WTC11 (cell line): Measurements from ENCODE around the gene PREPL. TPM values are rescaled to one million over a fixed set of nuclear protein-coding genes. Genes with fewer than 3 reads are reported as not detected.
A peak's percentile ranks its signal among the peaks of the same experiment; 100 is the strongest.

Source experiments
- ATAC-seq: fragments of 200-7000 bp; cut with Tn5 transposase; 2 replicates; pipeline ENCODE4 v1.10.0; 2021; ENCODE audit warnings: mild to moderate bottlenecking, moderate library complexity
- CTCF ChIA-PET: fragments of 300-600 bp; sonication (Branson Sonifier 250); formaldehyde crosslinking; loops from one replicate; lab custom pipeline; 2021; ENCODE audit warnings: antibody characterized with exemption; lab: Charles Lee
- POLR2A ChIA-PET: fragments of 350-600 bp; sonication (Branson Sonifier 250); formaldehyde crosslinking; loops from one replicate; lab custom pipeline; 2021; ENCODE audit warnings: antibody characterized with exemption; lab: Charles Lee
- DNase-seq: peaks from one replicate; pipeline ENCODE4 v3.0.0; 2021; ENCODE audit warnings: low spot score
- H3K27ac Mint-ChIP-seq: 2 replicates; pipeline ENCODE4 v1.8.0; 2021; ENCODE audit warnings: mixed read lengths
- H3K27me3 Mint-ChIP-seq: 2 replicates; pipeline ENCODE4 v1.8.0; 2021; ENCODE audit warnings: low read depth, mild to moderate bottlenecking, moderate library complexity, mixed read lengths
- H3K36me3 Mint-ChIP-seq: 2 replicates; pipeline ENCODE4 v1.8.0; 2021; ENCODE audit warnings: mixed read lengths
- H3K4me1 Mint-ChIP-seq: 2 replicates; pipeline ENCODE4 v1.8.0; 2022; ENCODE audit warnings: mixed read lengths
- H3K4me3 Mint-ChIP-seq: 2 replicates; pipeline ENCODE4 v1.8.0; 2021; ENCODE audit warnings: mild to moderate bottlenecking, moderate library complexity, mixed read lengths
- H3K9me3 Mint-ChIP-seq: 2 replicates; pipeline ENCODE4 v1.8.0; 2021; ENCODE audit warnings: mixed read lengths
- ATF1 ChIP-seq: sonication (generic); formaldehyde crosslinking; IDR thresholded peaks from 2 replicates; pipeline ENCODE4 v1.8.1; 2023; ENCODE audit warnings: mild to moderate bottlenecking, moderate library complexity, missing genetic modification reagents
- EMX1 ChIP-seq: fragments of 250-450 bp; sonication (Bioruptor Pico); IDR thresholded peaks from 2 replicates; pipeline ENCODE4 v1.8.0; 2021; ENCODE audit warnings: mild to moderate bottlenecking
- GRHL2 ChIP-seq: fragments of 250-450 bp; sonication (Bioruptor Pico); IDR thresholded peaks from 2 replicates; pipeline ENCODE4 v1.8.0; 2022; ENCODE audit warnings: mild to moderate bottlenecking, moderate library complexity; ENCODE audit not compliant: insufficient replicate concordance, severe bottlenecking
- GTF2I ChIP-seq: fragments of 250-450 bp; sonication (Bioruptor Pico); conservative IDR thresholded peaks from 2 replicates; pipeline ENCODE4 v1.4.0; 2021; ENCODE audit warnings: mild to moderate bottlenecking
- HMGA2 ChIP-seq: fragments of 250-450 bp; sonication (Bioruptor Pico); IDR thresholded peaks from 2 replicates; pipeline ENCODE4 v1.4.0; 2021; ENCODE audit warnings: mild to moderate bottlenecking, moderate library complexity
- JAZF1 ChIP-seq: fragments of 250-450 bp; sonication (Bioruptor Pico); IDR thresholded peaks from 2 replicates; pipeline ENCODE4 v1.9.0; 2021; ENCODE audit warnings: moderate library complexity, mild to moderate bottlenecking, inconsistent platforms
- JUN ChIP-seq: sonication (generic); formaldehyde crosslinking; IDR thresholded peaks from 2 replicates; pipeline ENCODE4 v1.8.0; 2023; ENCODE audit warnings: mild to moderate bottlenecking, missing genetic modification reagents
- KAT7 ChIP-seq: sonication (generic); formaldehyde crosslinking; IDR thresholded peaks from 2 replicates; pipeline ENCODE4 v1.8.1; 2023; ENCODE audit warnings: missing genetic modification reagents, mild to moderate bottlenecking, borderline replicate concordance
- MYBL2 ChIP-seq: sonication (generic); formaldehyde crosslinking; IDR thresholded peaks from 2 replicates; pipeline ENCODE4 v1.8.1; 2023; ENCODE audit warnings: mild to moderate bottlenecking, moderate library complexity, missing genetic modification reagents
- SOX15 ChIP-seq: fragments of 250-450 bp; sonication (Bioruptor Pico); IDR thresholded peaks from 2 replicates; pipeline ENCODE4 v1.9.0; 2021; ENCODE audit warnings: mild to moderate bottlenecking
- TEAD1 ChIP-seq: sonication (generic); formaldehyde crosslinking; IDR thresholded peaks from 2 replicates; pipeline ENCODE4 v1.8.0; 2022; ENCODE audit warnings: mild to moderate bottlenecking, missing genetic modification reagents
- ZNF317 ChIP-seq: sonication (generic); formaldehyde crosslinking; IDR thresholded peaks from 2 replicates; pipeline ENCODE4 v1.8.1; 2023; ENCODE audit warnings: low read depth, mild to moderate bottlenecking, moderate library complexity, missing genetic modification reagents, borderline replicate concordance
- ZNF423 ChIP-seq: fragments of 250-450 bp; sonication (Bioruptor Pico); IDR thresholded peaks from 2 replicates; pipeline ENCODE4 v2.1.2; 2022; ENCODE audit warnings: mild to moderate bottlenecking, moderate library complexity
- ZNF671 ChIP-seq: fragments of 250-450 bp; sonication (Bioruptor Pico); IDR thresholded peaks from 2 replicates; pipeline ENCODE4 v1.8.0; 2021; ENCODE audit warnings: mild to moderate bottlenecking
- total RNA-seq: library from RNA; stranded (reverse); gene quantifications from 3 replicates; pipeline ENCODE4 v1.2.3, GENCODE V29; 2021
- TF ChIP-seq, protein P1 (sequence below): sonication (generic); formaldehyde crosslinking; conservative IDR thresholded peaks from 2 replicates; pipeline ENCODE4 v1.8.1; 2023; ENCODE audit warnings: mild to moderate bottlenecking, low read depth, missing genetic modification reagents, moderate library complexity
- TF ChIP-seq, protein P2 (sequence below): sonication (generic); formaldehyde crosslinking; IDR thresholded peaks from 2 replicates; pipeline ENCODE4 v1.8.1; 2023; ENCODE audit warnings: mild to moderate bottlenecking, missing genetic modification reagents
- TF ChIP-seq, protein P3 (sequence below): fragments of 250-450 bp; sonication (Bioruptor Pico); conservative IDR thresholded peaks from 2 replicates; pipeline ENCODE4 v1.9.0; 2021; ENCODE audit warnings: mild to moderate bottlenecking
- TF ChIP-seq, protein P4 (sequence below): sonication (generic); formaldehyde crosslinking; IDR thresholded peaks from 2 replicates; pipeline ENCODE4 v1.8.0; 2023; ENCODE audit warnings: missing genetic modification reagents, mild to moderate bottlenecking, borderline replicate concordance
- TF ChIP-seq, protein P5 (sequence below): sonication (generic); formaldehyde crosslinking; IDR thresholded peaks from 2 replicates; pipeline ENCODE4 v1.8.1; 2022; ENCODE audit warnings: mild to moderate bottlenecking, moderate library complexity, missing genetic modification reagents
- TF ChIP-seq, protein P6 (sequence below): sonication (generic); formaldehyde crosslinking; IDR thresholded peaks from 2 replicates; pipeline ENCODE4 v1.8.0; 2023; ENCODE audit warnings: missing genetic modification reagents
- TF ChIP-seq, protein P7 (sequence below): sonication (generic); formaldehyde crosslinking; IDR thresholded peaks from 2 replicates; pipeline ENCODE4 v1.8.0; 2022; ENCODE audit warnings: mild to moderate bottlenecking, missing genetic modification reagents

PREPL gene
- total RNA-seq, 1 experiment from 2014 or later, result 29.3 TPM

DNA sequence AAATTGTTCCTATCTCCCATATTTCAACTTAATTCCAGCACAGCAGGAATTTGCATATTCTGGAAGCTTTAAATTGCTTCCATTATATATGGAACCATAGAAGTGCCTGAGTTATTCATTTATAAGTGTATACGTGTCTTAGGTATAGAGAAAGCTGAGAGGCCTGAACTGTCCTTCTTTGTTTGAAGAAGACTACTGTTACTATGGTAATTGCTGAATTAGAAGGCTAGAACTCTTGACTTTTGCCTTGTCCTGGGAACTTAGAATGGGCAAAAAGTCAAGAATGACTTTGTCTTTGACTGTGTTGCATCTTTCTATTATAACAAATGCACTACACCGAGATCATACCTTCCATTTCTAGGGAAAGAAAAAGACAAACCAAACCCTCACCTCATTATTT lies 16.2 kb upstream of the PREPL start (continued):
- TF ChIP-seq, protein P1, sequence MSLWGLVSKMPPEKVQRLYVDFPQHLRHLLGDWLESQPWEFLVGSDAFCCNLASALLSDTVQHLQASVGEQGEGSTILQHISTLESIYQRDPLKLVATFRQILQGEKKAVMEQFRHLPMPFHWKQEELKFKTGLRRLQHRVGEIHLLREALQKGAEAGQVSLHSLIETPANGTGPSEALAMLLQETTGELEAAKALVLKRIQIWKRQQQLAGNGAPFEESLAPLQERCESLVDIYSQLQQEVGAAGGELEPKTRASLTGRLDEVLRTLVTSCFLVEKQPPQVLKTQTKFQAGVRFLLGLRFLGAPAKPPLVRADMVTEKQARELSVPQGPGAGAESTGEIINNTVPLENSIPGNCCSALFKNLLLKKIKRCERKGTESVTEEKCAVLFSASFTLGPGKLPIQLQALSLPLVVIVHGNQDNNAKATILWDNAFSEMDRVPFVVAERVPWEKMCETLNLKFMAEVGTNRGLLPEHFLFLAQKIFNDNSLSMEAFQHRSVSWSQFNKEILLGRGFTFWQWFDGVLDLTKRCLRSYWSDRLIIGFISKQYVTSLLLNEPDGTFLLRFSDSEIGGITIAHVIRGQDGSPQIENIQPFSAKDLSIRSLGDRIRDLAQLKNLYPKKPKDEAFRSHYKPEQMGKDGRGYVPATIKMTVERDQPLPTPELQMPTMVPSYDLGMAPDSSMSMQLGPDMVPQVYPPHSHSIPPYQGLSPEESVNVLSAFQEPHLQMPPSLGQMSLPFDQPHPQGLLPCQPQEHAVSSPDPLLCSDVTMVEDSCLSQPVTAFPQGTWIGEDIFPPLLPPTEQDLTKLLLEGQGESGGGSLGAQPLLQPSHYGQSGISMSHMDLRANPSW (CRISPR knock-in tag), result no peak
- TF ChIP-seq, protein P2, sequence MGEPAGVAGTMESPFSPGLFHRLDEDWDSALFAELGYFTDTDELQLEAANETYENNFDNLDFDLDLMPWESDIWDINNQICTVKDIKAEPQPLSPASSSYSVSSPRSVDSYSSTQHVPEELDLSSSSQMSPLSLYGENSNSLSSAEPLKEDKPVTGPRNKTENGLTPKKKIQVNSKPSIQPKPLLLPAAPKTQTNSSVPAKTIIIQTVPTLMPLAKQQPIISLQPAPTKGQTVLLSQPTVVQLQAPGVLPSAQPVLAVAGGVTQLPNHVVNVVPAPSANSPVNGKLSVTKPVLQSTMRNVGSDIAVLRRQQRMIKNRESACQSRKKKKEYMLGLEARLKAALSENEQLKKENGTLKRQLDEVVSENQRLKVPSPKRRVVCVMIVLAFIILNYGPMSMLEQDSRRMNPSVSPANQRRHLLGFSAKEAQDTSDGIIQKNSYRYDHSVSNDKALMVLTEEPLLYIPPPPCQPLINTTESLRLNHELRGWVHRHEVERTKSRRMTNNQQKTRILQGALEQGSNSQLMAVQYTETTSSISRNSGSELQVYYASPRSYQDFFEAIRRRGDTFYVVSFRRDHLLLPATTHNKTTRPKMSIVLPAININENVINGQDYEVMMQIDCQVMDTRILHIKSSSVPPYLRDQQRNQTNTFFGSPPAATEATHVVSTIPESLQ (CRISPR knock-in tag), result no peak

DNA sequence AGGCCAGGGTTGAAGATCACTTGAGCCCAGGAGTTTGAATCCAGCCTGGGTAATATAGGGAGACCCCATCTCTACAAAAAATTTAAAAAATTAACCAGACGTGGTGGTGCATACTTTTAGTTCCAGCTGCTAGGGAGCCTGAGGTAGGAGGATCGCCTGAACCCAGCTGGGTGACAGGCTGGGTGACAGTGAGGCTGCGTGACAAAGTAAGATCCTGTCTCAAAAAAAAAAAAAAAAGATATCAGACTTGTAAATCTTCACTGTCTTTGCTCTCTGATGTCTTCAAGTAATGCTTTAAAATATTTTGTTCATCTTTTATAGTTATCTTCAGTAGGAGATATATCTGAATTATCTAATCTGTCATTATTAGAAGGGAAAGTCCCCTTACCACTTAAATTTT lies 11.0 kb upstream of the PREPL start:
- H3K4me3 Mint-ChIP-seq, result no peak overlapping the region; the same call in 1 of the 2 replicates
- ATAC-seq (no peak), DNase-seq (no peak)
- TF ChIP-seq, protein P3, sequence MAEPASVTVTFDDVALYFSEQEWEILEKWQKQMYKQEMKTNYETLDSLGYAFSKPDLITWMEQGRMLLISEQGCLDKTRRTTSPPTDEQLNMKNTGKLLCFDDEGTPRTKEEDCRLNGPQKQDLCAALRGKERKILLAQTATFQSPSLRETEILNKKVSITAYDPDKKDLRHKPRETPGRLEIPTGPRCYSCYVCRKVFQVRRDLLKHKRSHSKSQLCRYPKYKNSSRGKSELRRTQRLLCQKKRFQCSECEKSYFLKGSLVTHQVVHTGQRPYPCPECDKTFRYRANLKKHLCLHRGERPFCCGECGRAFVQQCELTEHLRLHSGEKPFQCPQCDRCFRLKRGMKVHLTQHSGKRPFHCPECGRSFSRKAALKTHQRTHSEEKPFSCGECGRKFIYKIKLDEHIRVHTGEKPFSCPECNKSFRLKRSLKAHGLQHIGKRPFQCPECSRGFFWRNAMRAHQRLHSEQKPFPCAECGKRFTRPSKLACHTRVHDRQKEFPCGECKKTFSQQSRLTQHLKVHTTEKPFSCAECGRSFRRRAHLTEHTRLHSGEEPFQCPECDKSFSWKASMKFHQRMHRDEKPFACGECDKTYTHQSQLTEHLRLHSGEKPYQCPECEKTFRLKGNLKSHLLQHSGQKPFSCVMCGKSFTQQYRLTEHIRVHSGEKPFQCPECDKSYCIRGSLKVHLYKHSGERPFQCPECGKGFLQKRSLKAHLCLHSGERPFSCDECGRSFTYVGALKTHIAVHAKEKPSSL (CRISPR knock-in tag), result no peak
- TF ChIP-seq JUN (CRISPR knock-in tag) (no peak), GTF2I (CRISPR knock-in tag) (no peak), HMGA2 (no peak), KAT7 (CRISPR knock-in tag) (no peak), ZNF317 (no peak), ZNF423 (CRISPR knock-in tag) (no peak), ZNF671 (CRISPR knock-in tag) (no peak), EMX1 (CRISPR knock-in tag) (no peak)
- TF ChIP-seq, protein P4, sequence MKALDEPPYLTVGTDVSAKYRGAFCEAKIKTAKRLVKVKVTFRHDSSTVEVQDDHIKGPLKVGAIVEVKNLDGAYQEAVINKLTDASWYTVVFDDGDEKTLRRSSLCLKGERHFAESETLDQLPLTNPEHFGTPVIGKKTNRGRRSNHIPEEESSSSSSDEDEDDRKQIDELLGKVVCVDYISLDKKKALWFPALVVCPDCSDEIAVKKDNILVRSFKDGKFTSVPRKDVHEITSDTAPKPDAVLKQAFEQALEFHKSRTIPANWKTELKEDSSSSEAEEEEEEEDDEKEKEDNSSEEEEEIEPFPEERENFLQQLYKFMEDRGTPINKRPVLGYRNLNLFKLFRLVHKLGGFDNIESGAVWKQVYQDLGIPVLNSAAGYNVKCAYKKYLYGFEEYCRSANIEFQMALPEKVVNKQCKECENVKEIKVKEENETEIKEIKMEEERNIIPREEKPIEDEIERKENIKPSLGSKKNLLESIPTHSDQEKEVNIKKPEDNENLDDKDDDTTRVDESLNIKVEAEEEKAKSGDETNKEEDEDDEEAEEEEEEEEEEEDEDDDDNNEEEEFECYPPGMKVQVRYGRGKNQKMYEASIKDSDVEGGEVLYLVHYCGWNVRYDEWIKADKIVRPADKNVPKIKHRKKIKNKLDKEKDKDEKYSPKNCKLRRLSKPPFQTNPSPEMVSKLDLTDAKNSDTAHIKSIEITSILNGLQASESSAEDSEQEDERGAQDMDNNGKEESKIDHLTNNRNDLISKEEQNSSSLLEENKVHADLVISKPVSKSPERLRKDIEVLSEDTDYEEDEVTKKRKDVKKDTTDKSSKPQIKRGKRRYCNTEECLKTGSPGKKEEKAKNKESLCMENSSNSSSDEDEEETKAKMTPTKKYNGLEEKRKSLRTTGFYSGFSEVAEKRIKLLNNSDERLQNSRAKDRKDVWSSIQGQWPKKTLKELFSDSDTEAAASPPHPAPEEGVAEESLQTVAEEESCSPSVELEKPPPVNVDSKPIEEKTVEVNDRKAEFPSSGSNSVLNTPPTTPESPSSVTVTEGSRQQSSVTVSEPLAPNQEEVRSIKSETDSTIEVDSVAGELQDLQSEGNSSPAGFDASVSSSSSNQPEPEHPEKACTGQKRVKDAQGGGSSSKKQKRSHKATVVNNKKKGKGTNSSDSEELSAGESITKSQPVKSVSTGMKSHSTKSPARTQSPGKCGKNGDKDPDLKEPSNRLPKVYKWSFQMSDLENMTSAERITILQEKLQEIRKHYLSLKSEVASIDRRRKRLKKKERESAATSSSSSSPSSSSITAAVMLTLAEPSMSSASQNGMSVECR (CRISPR knock-in tag), result no peak
- peak overlapping the region; percentile 55 for H3K27ac Mint-ChIP-seq
- H3K36me3 Mint-ChIP-seq, result no peaks in the 10 kb centered on the region
- H3K27me3 Mint-ChIP-seq, result no peaks in the 10 kb centered on the region
- peaks cover 14% of the 10 kb centered on the region for H3K4me1 Mint-ChIP-seq
- CTCF ChIA-PET, result interaction anchor here (0.9 to 1.4 kb wide), 2 partner anchors 10 to 20 kb away, joined by 3 read pairs; no protein-coding TSS in a partner anchor
- POLR2A ChIA-PET, result no interaction called here
- H3K9me3 Mint-ChIP-seq, result no peaks in the 10 kb centered on the region

DNA sequence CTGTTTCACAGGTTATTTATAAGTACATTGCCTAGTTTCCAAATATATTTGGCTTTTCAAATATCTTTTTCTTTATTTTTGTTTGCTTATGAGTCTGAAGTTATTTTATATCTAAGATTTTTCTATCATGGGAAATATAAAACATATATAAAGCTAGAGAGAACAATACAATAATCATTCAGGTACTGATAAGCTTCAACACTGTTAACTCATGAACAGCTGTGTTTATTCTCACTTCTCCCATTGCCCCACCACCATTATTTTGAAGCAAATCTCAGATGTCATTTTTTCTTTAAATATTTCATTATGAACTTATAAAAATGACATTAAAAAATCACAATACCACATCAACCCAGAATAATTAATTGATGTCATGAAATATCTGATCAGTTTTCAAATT lies 10.2 kb upstream of the PREPL start:
- peaks cover 14% of the 10 kb centered on the region for H3K4me1 Mint-ChIP-seq
- H3K36me3 Mint-ChIP-seq, result no peaks in the 10 kb centered on the region
- no peaks in the 10 kb centered on the region for H3K27me3 Mint-ChIP-seq
- no peak for ATAC-seq
- CTCF ChIA-PET, result interaction anchor here (1.4 kb wide), 1 partner anchor 21 kb away, joined by 3 read pairs; no protein-coding TSS in a partner anchor
- H3K27ac Mint-ChIP-seq, result no peak overlapping the region
- H3K9me3 Mint-ChIP-seq, result no peaks in the 10 kb centered on the region
- POLR2A ChIA-PET, result interaction anchor here (1.3 kb wide), 1 partner anchor 9 kb away, joined by 3 read pairs; the partner anchor contains the start of gene CAMKMT
- no peak overlapping the region for H3K4me3 Mint-ChIP-seq
- no peak for DNase-seq
- no peak for TF ChIP-seq GRHL2
- TF ChIP-seq, protein P5, sequence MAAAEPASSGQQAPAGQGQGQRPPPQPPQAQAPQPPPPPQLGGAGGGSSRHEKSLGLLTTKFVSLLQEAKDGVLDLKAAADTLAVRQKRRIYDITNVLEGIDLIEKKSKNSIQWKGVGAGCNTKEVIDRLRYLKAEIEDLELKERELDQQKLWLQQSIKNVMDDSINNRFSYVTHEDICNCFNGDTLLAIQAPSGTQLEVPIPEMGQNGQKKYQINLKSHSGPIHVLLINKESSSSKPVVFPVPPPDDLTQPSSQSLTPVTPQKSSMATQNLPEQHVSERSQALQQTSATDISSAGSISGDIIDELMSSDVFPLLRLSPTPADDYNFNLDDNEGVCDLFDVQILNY, result no peak
- TF ChIP-seq SOX15 (CRISPR knock-in tag), result no peak
- TF ChIP-seq TEAD1, result no peak
- TF ChIP-seq JAZF1, result no peak
- TF ChIP-seq, protein P6, sequence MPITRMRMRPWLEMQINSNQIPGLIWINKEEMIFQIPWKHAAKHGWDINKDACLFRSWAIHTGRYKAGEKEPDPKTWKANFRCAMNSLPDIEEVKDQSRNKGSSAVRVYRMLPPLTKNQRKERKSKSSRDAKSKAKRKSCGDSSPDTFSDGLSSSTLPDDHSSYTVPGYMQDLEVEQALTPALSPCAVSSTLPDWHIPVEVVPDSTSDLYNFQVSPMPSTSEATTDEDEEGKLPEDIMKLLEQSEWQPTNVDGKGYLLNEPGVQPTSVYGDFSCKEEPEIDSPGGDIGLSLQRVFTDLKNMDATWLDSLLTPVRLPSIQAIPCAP, result no peak
- TF ChIP-seq MYBL2 (CRISPR knock-in tag), result no peak
- TF ChIP-seq, protein P7, sequence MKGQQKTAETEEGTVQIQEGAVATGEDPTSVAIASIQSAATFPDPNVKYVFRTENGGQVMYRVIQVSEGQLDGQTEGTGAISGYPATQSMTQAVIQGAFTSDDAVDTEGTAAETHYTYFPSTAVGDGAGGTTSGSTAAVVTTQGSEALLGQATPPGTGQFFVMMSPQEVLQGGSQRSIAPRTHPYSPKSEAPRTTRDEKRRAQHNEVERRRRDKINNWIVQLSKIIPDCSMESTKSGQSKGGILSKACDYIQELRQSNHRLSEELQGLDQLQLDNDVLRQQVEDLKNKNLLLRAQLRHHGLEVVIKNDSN (CRISPR knock-in tag), result no peak
- TF ChIP-seq ATF1 (CRISPR knock-in tag), result no peak
